PC-9 (cell line): ENCODE results near the gene ANO2.

Source experiments
- CTCF ChIP-seq: fragments of 200-600 bp; sonication (generic); conservative IDR thresholded peaks from 2 replicates; pipeline ENCODE4 v1.6.1; 2017; ENCODE audit warnings: mixed run types, antibody characterized with exemption, mild to moderate bottlenecking, moderate library complexity
- EZH2 ChIP-seq: fragments of 200-600 bp; sonication (generic); IDR thresholded peaks from 2 replicates; pipeline ENCODE4 v1.8.0; 2017; ENCODE audit warnings: antibody characterized with exemption, low read depth

GRCh38 chr12:5571115-5571514 lies 373.9 kb downstream of the ANO2 start:
- TF ChIP-seq CTCF (no peak), EZH2 (no peak)
